ENCODE data around the gene OR7G1.

Gene OR7G1

GRCh38 chr19:9140159-9140874 lies 24.8 kb upstream of the OR7G1 start, which contains the start of gene ZNF317:
ZNF317 (plus strand) TSS chr19:9140397; CDS start chr19:9156017, 15,620 bp downstream.
- H3K4me2 ChIP-seq (ENCODE audit: low read length), result peak within 1 kb of the TSS; percentile 89
- peak within 1 kb of the TSS; percentile 84 for H3K4me3 ChIP-seq (ENCODE audit: low read length)
- peaks cover 11% of the 10 kb centered on the region for H3K9me3 ChIP-seq (replicated peaks; ENCODE audit: low read length)
- peaks cover 9% of the 10 kb centered on the region for H3K4me1 ChIP-seq (ENCODE audit: control insufficient read depth, insufficient read depth, low read length)
- no peaks in the 10 kb centered on the region for H3K27me3 ChIP-seq (ENCODE audit: control insufficient read depth, insufficient read depth, low read length)
- peak within 1 kb of the TSS; percentile 95 for H3K9ac ChIP-seq (ENCODE audit: low read depth, low read length)
- peaks cover 16% of the 10 kb centered on the region for H3K36me3 ChIP-seq (ENCODE audit: insufficient read depth, low read length)

GRCh38 chr19:9139609-9140158 lies 24.1 kb upstream of the OR7G1 start:
- Histone ChIP-seq H3K9ac (ENCODE audit: low read depth, low read length) (peak overlapping the region; percentile 95), H3K4me3 (ENCODE audit: low read length) (peak overlapping the region; percentile 84), H3K4me1 (ENCODE audit: control insufficient read depth, insufficient read depth, low read length) (peaks cover 9% of the 10 kb centered on the region), H3K27me3 (ENCODE audit: control insufficient read depth, insufficient read depth, low read length) (no peaks in the 10 kb centered on the region), H3K36me3 (ENCODE audit: insufficient read depth, low read length) (peaks cover 13% of the 10 kb centered on the region), H3K4me2 (ENCODE audit: low read length) (peak overlapping the region; percentile 89), H3K9me3 (replicated peaks; ENCODE audit: low read length) (peaks cover 4% of the 10 kb centered on the region)

- H3K4me3 ChIP-seq (ENCODE audit: low read length), result no peak overlapping the region
- H3K27me3 ChIP-seq (ENCODE audit: control insufficient read depth, insufficient read depth, low read length), result no peaks in the 10 kb centered on the region
- no peaks in the 10 kb centered on the region for H3K9me3 ChIP-seq (replicated peaks; ENCODE audit: low read length)
- no peaks in the 10 kb centered on the region for H3K36me3 ChIP-seq (ENCODE audit: insufficient read depth, low read length)
- no peak overlapping the region for H3K4me2 ChIP-seq (ENCODE audit: low read length)
- no peak overlapping the region for H3K9ac ChIP-seq (ENCODE audit: low read depth, low read length)
- H3K4me1 ChIP-seq (ENCODE audit: control insufficient read depth, insufficient read depth, low read length), result no peaks in the 10 kb centered on the region
Observed at GRCh38 chr19:9132422-9132821, 16.9 kb upstream of the OR7G1 start.

- Histone ChIP-seq H3K4me3 (ENCODE audit: low read length) (no peak overlapping the region), H3K4me2 (ENCODE audit: low read length) (no peak overlapping the region), H3K9me3 (replicated peaks; ENCODE audit: low read length) (no peaks in the 10 kb centered on the region), H3K27me3 (ENCODE audit: control insufficient read depth, insufficient read depth, low read length) (no peaks in the 10 kb centered on the region), H3K36me3 (ENCODE audit: insufficient read depth, low read length) (no peaks in the 10 kb centered on the region), H3K4me1 (ENCODE audit: control insufficient read depth, insufficient read depth, low read length) (no peaks in the 10 kb centered on the region), H3K9ac (ENCODE audit: low read depth, low read length) (no peak overlapping the region)
Observed at GRCh38 chr19:9130965-9131364, 15.4 kb upstream of the OR7G1 start.

- no peaks in the 10 kb centered on the region for H3K36me3 ChIP-seq (ENCODE audit: insufficient read depth, low read length)
- no peak overlapping the region for H3K9ac ChIP-seq (ENCODE audit: low read depth, low read length)
- no peaks in the 10 kb centered on the region for H3K27me3 ChIP-seq (ENCODE audit: control insufficient read depth, insufficient read depth, low read length)
- no peak overlapping the region for H3K4me2 ChIP-seq (ENCODE audit: low read length)
- H3K4me3 ChIP-seq (ENCODE audit: low read length), result no peak overlapping the region
- no peaks in the 10 kb centered on the region for H3K9me3 ChIP-seq (replicated peaks; ENCODE audit: low read length)
- H3K4me1 ChIP-seq (ENCODE audit: control insufficient read depth, insufficient read depth, low read length), result no peaks in the 10 kb centered on the region
Observed at GRCh38 chr19:9128171-9128570, 12.6 kb upstream of the OR7G1 start.

GRCh38 chr19:9126900-9127405 lies 11.4 kb upstream of the OR7G1 start, which contains the start of gene OR7G3:
OR7G3 (minus strand) TSS chr19:9126950; CDS start chr19:9126950, 0 bp downstream.
- Histone ChIP-seq H3K27me3 (ENCODE audit: control insufficient read depth, insufficient read depth, low read length) (no peaks in the 10 kb centered on the region), H3K36me3 (ENCODE audit: insufficient read depth, low read length) (no peaks in the 10 kb centered on the region), H3K9me3 (replicated peaks; ENCODE audit: low read length) (no peaks in the 10 kb centered on the region), H3K4me3 (ENCODE audit: low read length) (no peak within 1 kb of the TSS), H3K9ac (ENCODE audit: low read depth, low read length) (no peak within 1 kb of the TSS), H3K4me2 (ENCODE audit: low read length) (no peak within 1 kb of the TSS), H3K4me1 (ENCODE audit: control insufficient read depth, insufficient read depth, low read length) (no peaks in the 10 kb centered on the region)

DNA sequence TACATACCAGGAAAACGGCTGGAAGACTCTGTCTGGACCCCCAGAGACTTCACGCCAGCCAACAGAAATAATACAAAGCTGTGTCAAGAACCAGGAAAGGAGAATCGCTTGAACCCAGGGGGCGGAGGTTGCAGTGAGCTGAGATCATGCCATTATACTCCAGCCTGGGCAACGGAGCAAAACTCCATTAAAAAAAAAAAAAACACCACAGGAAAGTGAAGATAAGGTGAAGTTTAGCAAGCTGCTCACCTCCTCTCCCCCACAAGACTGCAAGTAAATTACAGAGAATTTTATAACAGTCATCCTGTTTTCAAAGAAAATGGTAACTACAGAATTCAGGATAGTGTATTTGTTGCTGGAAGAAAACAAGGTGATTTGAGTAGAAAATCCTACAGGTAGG lies 984 bp upstream of the OR7G1 start:
- Histone ChIP-seq H3K9me3 (replicated peaks; ENCODE audit: low read length) (no peaks in the 10 kb centered on the region), H3K36me3 (ENCODE audit: insufficient read depth, low read length) (no peaks in the 10 kb centered on the region), H3K9ac (ENCODE audit: low read depth, low read length) (no peak overlapping the region), H3K27me3 (ENCODE audit: control insufficient read depth, insufficient read depth, low read length) (no peaks in the 10 kb centered on the region), H3K4me2 (ENCODE audit: low read length) (no peak overlapping the region), H3K4me3 (ENCODE audit: low read length) (no peak overlapping the region), H3K4me1 (ENCODE audit: control insufficient read depth, insufficient read depth, low read length) (no peaks in the 10 kb centered on the region)

- no peaks in the 10 kb centered on the region for H3K9me3 ChIP-seq (replicated peaks; ENCODE audit: low read length)
- no peak overlapping the region for H3K4me2 ChIP-seq (ENCODE audit: low read length)
- no peak overlapping the region for H3K9ac ChIP-seq (ENCODE audit: low read depth, low read length)
- H3K27me3 ChIP-seq (ENCODE audit: control insufficient read depth, insufficient read depth, low read length), result no peaks in the 10 kb centered on the region
- H3K4me3 ChIP-seq (ENCODE audit: low read length), result no peak overlapping the region
- no peaks in the 10 kb centered on the region for H3K36me3 ChIP-seq (ENCODE audit: insufficient read depth, low read length)
- H3K4me1 ChIP-seq (ENCODE audit: control insufficient read depth, insufficient read depth, low read length), result no peaks in the 10 kb centered on the region
Observed at GRCh38 chr19:9109959-9110358, 5.6 kb downstream of the OR7G1 start.

DNA sequence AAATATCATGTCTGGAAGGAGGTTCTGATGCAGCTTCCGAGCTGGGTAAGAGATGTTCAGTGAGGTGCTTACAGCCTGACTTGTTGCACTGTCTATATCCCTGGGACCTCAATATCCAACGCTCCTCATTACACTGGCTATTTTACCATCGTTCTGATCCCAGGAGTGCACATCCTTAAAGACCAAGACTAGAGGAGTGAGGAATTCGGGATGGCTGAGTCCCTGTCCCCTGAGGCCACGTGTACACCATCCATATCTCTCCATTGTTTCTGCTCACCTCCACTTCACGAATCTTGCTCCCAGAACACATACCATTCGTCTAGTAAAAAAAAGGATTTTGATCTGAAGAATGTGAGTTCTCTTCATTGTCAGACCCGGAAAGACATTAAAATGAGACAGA lies 8.2 kb downstream of the OR7G1 start, which contains the start of gene OR7G2:
Gene OR7G2 (minus strand): TSS at position 101 of the 400 bp plus-strand sequence. CDS start 4,232 bp downstream, outside the sequence.
- peaks cover 6% of the 10 kb centered on the region for H3K9me3 ChIP-seq (replicated peaks; ENCODE audit: low read length)
- H3K4me2 ChIP-seq (ENCODE audit: low read length), result no peak within 1 kb of the TSS
- H3K36me3 ChIP-seq (ENCODE audit: insufficient read depth, low read length), result no peaks in the 10 kb centered on the region
- H3K9ac ChIP-seq (ENCODE audit: low read depth, low read length), result no peak within 1 kb of the TSS
- no peaks in the 10 kb centered on the region for H3K27me3 ChIP-seq (ENCODE audit: control insufficient read depth, insufficient read depth, low read length)
- H3K4me3 ChIP-seq (ENCODE audit: low read length), result no peak within 1 kb of the TSS
- H3K4me1 ChIP-seq (ENCODE audit: control insufficient read depth, insufficient read depth, low read length), result no peaks in the 10 kb centered on the region

DNA sequence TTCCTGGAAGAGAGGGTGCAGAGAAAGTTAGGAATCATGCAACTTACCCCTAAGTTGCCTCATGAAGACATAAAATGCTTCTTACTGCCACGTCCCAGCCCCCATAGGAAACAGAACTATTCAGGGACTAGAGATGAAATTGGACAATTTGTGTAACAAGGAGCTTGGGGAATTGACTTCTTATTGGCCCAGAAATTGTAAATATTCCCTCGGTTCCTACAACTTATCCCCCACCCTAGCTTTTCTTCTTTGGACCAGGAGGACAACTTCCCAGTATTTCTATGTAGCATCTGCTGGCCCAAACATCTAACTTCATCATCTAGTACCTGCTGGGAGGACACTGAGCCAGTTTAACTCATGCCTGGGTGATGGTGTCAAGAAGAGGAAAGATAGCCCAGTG lies 28.8 kb downstream of the OR7G1 start, which contains the start of gene OR1M1:
Gene OR1M1 (plus strand): TSS at position 301 of the 400 bp plus-strand sequence. CDS start 6,184 bp downstream, outside the sequence.
- H3K4me1 ChIP-seq (ENCODE audit: control insufficient read depth, insufficient read depth, low read length), result no peaks in the 10 kb centered on the region
- no peaks in the 10 kb centered on the region for H3K9me3 ChIP-seq (replicated peaks; ENCODE audit: low read length)
- H3K9ac ChIP-seq (ENCODE audit: low read depth, low read length), result no peak within 1 kb of the TSS
- H3K4me2 ChIP-seq (ENCODE audit: low read length), result no peak within 1 kb of the TSS
- H3K36me3 ChIP-seq (ENCODE audit: insufficient read depth, low read length), result no peaks in the 10 kb centered on the region
- H3K27me3 ChIP-seq (ENCODE audit: control insufficient read depth, insufficient read depth, low read length), result no peaks in the 10 kb centered on the region
- H3K4me3 ChIP-seq (ENCODE audit: low read length), result no peak within 1 kb of the TSS

- H3K27me3 ChIP-seq (ENCODE audit: control insufficient read depth, insufficient read depth, low read length), result no peaks in the 10 kb centered on the region
- no peak overlapping the region for H3K4me3 ChIP-seq (ENCODE audit: low read length)
- no peak overlapping the region for H3K9ac ChIP-seq (ENCODE audit: low read depth, low read length)
- H3K4me1 ChIP-seq (ENCODE audit: control insufficient read depth, insufficient read depth, low read length), result no peaks in the 10 kb centered on the region
- no peaks in the 10 kb centered on the region for H3K36me3 ChIP-seq (ENCODE audit: insufficient read depth, low read length)
- no peaks in the 10 kb centered on the region for H3K9me3 ChIP-seq (replicated peaks; ENCODE audit: low read length)
- no peak overlapping the region for H3K4me2 ChIP-seq (ENCODE audit: low read length)
Observed at GRCh38 chr19:9078651-9079050, 36.9 kb downstream of the OR7G1 start.

Data from skeletal muscle satellite cell (primary cell).